IPS-15b (cell line): ENCODE results near the gene SLC25A11.

Experiments used
- H3K27me3 ChIP-seq: one replicate; pipeline ENCODE4 v1.6.1; 2013; ENCODE audit warnings: low read length; ENCODE audit not compliant: control insufficient read depth, insufficient read depth
- H3K36me3 ChIP-seq: one replicate; pipeline ENCODE4 v1.6.1; 2013; ENCODE audit warnings: low read length; ENCODE audit not compliant: control insufficient read depth, insufficient read depth
- H3K4me1 ChIP-seq: one replicate; pipeline ENCODE4 v1.6.1; 2013; ENCODE audit warnings: mild to moderate bottlenecking, low read length; ENCODE audit not compliant: control insufficient read depth, insufficient read depth
- H3K4me3 ChIP-seq: one replicate; pipeline ENCODE4 v1.5.1; 2013; ENCODE audit warnings: low read depth, low read length
- H3K9ac ChIP-seq: one replicate; pipeline ENCODE4 v1.6.1; 2013; ENCODE audit warnings: low read depth, mild to moderate bottlenecking, low read length
- H3K9me3 ChIP-seq: one replicate; pipeline ENCODE4 v1.6.1; 2013; ENCODE audit warnings: mild to moderate bottlenecking, low read length; ENCODE audit not compliant: control insufficient read depth, insufficient read depth

Gene SLC25A11

GRCh38 chr17:4902540-4902939, 37.3 kb downstream of the SLC25A11 start:
- H3K36me3 ChIP-seq = peaks cover 3% of the 10 kb centered on the region
- no peak overlapping the region for H3K9ac ChIP-seq
- H3K4me3 ChIP-seq = no peak overlapping the region
- no peaks in the 10 kb centered on the region for H3K9me3 ChIP-seq
- H3K27me3 ChIP-seq = no peaks in the 10 kb centered on the region
- H3K4me1 ChIP-seq = peaks cover 7% of the 10 kb centered on the region

DNA sequence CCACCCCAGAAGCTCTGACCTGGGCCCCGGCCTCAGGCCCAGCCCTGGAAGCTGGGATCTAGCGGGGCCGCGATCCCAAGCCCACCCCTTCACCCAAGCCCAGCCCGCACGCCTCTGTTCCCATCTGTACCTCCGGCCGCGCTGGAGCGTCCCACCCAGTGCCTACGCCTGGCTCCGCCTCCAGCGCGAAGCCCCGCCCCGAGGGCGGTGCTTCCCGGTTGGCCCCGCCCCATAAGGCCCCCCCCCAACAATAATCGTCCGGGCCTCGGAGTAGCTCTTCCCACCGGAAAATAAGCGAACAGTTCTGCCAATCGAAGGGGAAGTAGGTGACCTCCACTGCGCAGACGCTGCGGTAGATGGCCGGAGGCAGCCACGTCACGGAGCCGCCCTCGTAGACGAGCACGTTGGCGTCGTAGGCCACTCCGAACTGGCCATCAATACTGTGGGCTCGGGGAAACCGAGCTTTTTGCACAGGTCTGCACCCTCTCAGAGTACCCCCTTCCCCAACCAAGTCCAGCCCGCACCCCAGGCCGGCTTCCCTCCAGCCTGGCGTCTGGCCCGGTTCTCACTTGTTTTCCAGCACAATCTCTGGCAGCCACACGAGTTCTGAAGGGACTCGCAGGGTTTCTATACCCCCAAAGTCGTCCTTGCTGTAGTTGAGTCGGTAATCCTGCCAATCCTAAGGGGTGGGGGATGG, 38.0 kb downstream of the SLC25A11 start:
- Histone ChIP-seq H3K9ac (no peak overlapping the region), H3K4me3 (no peak overlapping the region), H3K9me3 (no peaks in the 10 kb centered on the region), H3K27me3 (no peaks in the 10 kb centered on the region), H3K4me1 (peaks cover 7% of the 10 kb centered on the region), H3K36me3 (peaks cover 5% of the 10 kb centered on the region)

GRCh38 chr17:4901108-4901647, 38.7 kb downstream of the SLC25A11 start:
- H3K27me3 ChIP-seq = no peaks in the 10 kb centered on the region
- H3K4me3 ChIP-seq = peak overlapping the region; percentile 92
- no peaks in the 10 kb centered on the region for H3K9me3 ChIP-seq
- H3K9ac ChIP-seq = no peak overlapping the region
- peaks cover 7% of the 10 kb centered on the region for H3K4me1 ChIP-seq
- peaks cover 11% of the 10 kb centered on the region for H3K36me3 ChIP-seq

DNA sequence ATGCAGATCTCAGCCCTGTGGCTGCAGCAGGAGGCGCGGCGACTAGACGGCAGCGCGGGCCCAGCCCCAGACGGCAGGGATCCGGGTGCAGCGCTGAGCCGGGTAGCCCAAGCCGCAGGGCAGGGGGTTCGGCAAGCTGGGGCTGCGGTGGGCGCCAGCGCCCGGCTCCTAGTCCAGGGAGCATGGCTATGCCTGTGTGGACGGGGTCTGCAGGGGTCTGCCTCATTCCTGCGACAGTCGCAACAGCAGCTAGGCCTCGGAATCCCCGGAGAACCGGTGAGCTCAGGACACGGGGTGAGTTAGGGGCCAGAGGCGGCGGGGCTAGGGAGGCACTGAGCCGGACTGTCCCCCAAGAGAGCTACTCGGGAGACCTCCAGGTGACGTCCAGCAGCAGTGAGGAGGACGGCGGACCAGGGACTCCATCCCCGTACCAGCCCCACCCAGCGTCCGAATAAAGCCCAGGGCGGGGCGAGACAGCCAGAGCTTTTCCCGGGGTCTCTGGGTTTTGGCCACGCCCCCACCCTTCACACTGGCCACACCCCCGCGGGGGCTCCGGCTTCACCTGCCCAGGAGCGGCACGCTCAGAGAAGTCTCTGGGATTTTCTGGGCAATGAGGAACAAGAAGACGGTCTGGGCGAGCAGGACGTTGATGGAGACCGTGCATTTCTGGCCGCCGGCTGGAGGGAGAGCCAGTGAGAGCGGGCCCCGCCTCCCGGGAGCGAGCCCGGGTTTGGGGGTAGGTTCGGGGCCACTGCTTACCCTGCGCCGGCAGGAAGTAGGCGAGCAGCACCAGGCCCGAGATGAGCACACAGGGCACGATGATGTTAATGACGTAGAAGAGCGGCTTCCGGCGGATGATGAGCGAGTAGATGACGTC, 39.4 kb downstream of the SLC25A11 start:
- Histone ChIP-seq H3K4me1 (peaks cover 7% of the 10 kb centered on the region), H3K4me3 (peak overlapping the region; percentile 92), H3K36me3 (peaks cover 11% of the 10 kb centered on the region), H3K27me3 (no peaks in the 10 kb centered on the region), H3K9ac (peak overlapping the region; percentile 66), H3K9me3 (no peaks in the 10 kb centered on the region)

DNA sequence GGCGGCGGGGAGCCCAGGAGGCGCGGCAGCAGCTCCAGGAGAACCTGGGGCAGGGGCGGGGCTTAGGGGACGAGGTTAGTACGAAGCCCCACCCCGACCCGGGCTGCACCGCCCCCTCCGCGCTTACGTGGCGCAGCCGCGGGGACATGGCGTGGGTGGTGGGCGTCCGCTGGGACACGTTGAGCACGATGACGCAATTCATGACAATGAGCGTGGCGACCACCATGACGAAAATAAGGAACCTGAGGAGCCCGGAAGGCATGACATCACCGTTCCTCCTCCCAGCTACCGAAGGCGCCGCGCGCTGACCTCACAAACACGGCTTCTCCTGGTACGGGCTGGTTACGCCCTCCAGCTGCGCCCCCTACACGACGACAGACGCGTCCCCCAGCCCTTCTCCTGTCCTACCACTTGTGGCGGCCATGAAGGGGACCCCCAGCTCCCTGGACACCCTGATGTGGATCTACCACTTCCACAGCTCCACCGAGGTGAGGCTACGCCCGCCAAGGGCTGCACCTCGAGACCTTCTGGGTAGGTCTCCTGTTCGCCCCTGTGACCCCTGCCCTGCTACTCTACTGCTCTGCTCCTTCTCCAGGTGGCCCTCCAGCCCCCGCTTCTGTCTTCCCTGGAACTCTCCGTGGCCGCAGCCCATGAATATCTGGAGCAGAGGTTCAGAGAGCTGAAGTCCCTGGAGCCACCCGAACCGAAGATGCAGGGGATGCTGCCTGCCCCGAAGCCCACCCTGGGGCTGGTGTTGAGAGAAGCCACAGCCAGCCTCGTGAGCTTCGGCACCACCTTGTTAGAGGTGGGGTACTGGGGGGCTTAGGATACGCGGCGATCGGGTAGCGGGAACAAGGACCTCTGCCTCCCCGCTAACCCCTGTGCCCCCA, 40.3 kb downstream of the SLC25A11 start, which contains the start of gene C17orf107:
Gene C17orf107 (plus strand): TSS at position 196 of the 890 bp plus-strand sequence. CDS start 227 bp downstream, at position 423.
- H3K36me3 ChIP-seq = peaks cover 19% of the 10 kb centered on the region
- peak within 1 kb of the TSS; percentile 92 for H3K4me3 ChIP-seq

GRCh38 chr17:4898927-4899326, 40.9 kb downstream of the SLC25A11 start:
- Histone ChIP-seq H3K4me3 (peak overlapping the region; percentile 92), H3K9me3 (no peaks in the 10 kb centered on the region), H3K4me1 (peaks cover 7% of the 10 kb centered on the region), H3K27me3 (no peaks in the 10 kb centered on the region), H3K9ac (peak overlapping the region; percentile 73), H3K36me3 (peaks cover 25% of the 10 kb centered on the region)

More for the DNA sequence above, 40.3 kb downstream of the SLC25A11 start, which contains the start of gene C17orf107:
- no peaks in the 10 kb centered on the region for H3K27me3 ChIP-seq
- no peaks in the 10 kb centered on the region for H3K9me3 ChIP-seq
- H3K4me1 ChIP-seq = peaks cover 7% of the 10 kb centered on the region
- H3K9ac ChIP-seq = peak within 1 kb of the TSS; percentile 73

GRCh38 chr17:4898351-4898750, 41.5 kb downstream of the SLC25A11 start:
- H3K27me3 ChIP-seq = no peaks in the 10 kb centered on the region
- peaks cover 31% of the 10 kb centered on the region for H3K36me3 ChIP-seq
- peak overlapping the region; percentile 73 for H3K9ac ChIP-seq
- H3K4me1 ChIP-seq = peaks cover 4% of the 10 kb centered on the region
- peak overlapping the region; percentile 92 for H3K4me3 ChIP-seq
- H3K9me3 ChIP-seq = no peaks in the 10 kb centered on the region

- Histone ChIP-seq H3K36me3 (peaks cover 35% of the 10 kb centered on the region), H3K9ac (no peak overlapping the region), H3K27me3 (no peaks in the 10 kb centered on the region), H3K4me1 (peaks cover 2% of the 10 kb centered on the region), H3K4me3 (no peak overlapping the region), H3K9me3 (no peaks in the 10 kb centered on the region)
Observed at GRCh38 chr17:4897785-4898184, 42.1 kb downstream of the SLC25A11 start.

GRCh38 chr17:4897198-4897687, 42.6 kb downstream of the SLC25A11 start:
- Histone ChIP-seq H3K27me3 (no peaks in the 10 kb centered on the region), H3K36me3 (peaks cover 40% of the 10 kb centered on the region)

DNA sequence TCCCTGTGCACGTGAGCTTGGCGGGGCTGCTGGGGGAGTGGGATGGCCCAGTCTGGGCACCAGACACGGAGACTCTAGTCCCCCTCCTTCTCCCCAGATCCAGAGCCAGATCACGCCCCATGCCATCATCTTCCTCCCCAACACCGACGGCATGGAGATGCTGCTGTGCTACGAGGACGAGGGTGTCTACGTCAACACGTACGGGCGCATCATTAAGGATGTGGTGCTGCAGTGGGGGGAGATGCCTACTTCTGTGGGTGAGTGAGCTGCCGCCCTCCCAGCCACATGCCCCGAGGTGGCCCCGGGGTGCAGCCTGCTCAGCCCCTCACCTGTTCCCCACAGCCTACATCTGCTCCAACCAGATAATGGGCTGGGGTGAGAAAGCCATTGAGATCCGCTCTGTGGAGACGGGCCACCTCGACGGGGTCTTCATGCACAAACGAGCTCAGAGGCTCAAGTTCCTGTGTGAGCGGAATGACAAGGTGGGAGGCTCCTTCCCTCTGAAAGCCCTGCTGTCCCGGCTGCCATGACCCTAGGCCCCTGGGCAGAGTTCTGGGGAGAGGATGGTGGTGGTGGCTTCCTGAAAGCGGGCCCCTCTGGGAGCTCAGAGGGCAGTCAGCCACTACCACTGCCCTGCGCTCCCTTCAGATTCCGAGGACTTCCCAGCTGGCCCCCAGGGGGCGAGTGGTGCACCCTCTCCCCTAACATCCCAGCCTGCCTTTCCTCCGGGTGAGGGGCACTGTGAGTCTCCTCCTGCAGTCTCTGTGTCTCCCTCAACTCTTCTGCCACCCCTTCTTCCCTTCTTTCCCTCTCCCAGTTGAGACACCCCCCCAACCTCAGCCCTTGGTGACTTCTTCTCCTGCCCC, 43.3 kb downstream of the SLC25A11 start:
- no peaks in the 10 kb centered on the region for H3K27me3 ChIP-seq
- no peak overlapping the region for H3K9ac ChIP-seq
- peaks cover 41% of the 10 kb centered on the region for H3K36me3 ChIP-seq
- H3K9me3 ChIP-seq = no peaks in the 10 kb centered on the region
- no peak overlapping the region for H3K4me3 ChIP-seq
- H3K4me1 ChIP-seq = peaks cover 2% of the 10 kb centered on the region

More at GRCh38 chr17:4897198-4897687, 42.6 kb downstream of the SLC25A11 start:
- H3K9me3 ChIP-seq = no peaks in the 10 kb centered on the region
- no peak overlapping the region for H3K9ac ChIP-seq
- H3K4me3 ChIP-seq = no peak overlapping the region
- peaks cover 2% of the 10 kb centered on the region for H3K4me1 ChIP-seq
